Measurements from ENCODE around the gene UBXN4.
"Not testable (repeated sequence)": the region's sequence is repeated elsewhere in the genome, so short reads cannot be mapped to it uniquely, and the experiment has no call there.

Gene UBXN4

GRCh38 chr2:135709992-135710391 lies 31.7 kb upstream of the UBXN4 start:
- DNase-seq (ENCODE audit: low read depth): peak; percentile 25
- TF ChIP-seq CTCF (conservative IDR thresholded peaks at IDR 0.05; ENCODE audit: low read length): peak; percentile 98
- no peak overlapping the region for H3K4me3 ChIP-seq (ENCODE audit: low read length)

DNA sequence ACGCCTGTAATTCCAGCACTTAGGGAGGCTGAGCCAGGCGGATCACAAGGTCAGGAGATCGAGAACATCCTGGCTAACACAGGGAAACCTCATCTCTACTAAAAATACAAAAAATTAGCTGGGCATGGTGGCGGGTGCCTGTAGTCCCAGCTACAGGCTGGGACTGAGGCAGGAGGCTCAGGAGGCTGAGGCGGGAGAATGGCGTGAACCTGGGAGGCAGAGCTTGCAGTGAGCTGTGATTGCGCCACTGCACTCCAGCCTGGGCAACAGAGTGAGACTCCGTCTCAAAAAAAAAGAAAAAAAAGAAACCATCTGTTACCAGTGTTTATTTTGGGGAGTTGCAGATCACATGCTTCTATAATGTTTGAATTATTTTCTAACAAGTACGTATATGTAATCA lies 26.6 kb upstream of the UBXN4 start:
- not testable (repeated sequence) for H3K4me3 ChIP-seq (ENCODE audit: low read length); DNase-seq (ENCODE audit: low read depth)

- no peak overlapping the region for H3K4me3 ChIP-seq (ENCODE audit: low read length)
- DNase-seq (ENCODE audit: low read depth): no peak
- TF ChIP-seq CTCF (conservative IDR thresholded peaks at IDR 0.05; ENCODE audit: low read length): no peak
Observed at GRCh38 chr2:135728064-135728743, 13.5 kb upstream of the UBXN4 start.

DNA sequence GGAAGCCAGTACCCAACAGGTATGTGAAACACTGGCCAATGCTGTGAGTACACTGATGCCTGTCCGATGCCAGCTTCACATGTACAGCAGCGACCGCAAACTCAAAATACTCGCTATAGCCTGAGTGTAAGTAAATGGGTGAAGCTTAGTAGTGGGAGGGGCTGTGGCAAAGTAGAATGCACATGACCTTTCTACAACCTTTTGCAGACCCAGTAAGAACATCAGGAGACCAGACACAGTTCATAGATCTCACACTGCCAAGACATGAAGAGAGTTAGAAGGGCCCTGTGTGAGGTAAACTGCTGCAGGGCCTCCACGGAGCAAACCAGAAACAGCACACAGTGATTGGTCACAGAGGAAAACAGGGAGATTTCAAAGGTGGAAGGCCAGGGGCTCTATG lies 9.1 kb upstream of the UBXN4 start:
- no peak overlapping the region for H3K4me3 ChIP-seq (ENCODE audit: low read length)
- no peak for DNase-seq (ENCODE audit: low read depth)
- no peak for TF ChIP-seq CTCF (conservative IDR thresholded peaks at IDR 0.05; ENCODE audit: low read length)

GRCh38 chr2:135733045-135733444 lies 8.6 kb upstream of the UBXN4 start:
- no peak for DNase-seq (ENCODE audit: low read depth)
- TF ChIP-seq CTCF (conservative IDR thresholded peaks at IDR 0.05; ENCODE audit: low read length): no peak
- H3K4me3 ChIP-seq (ENCODE audit: low read length): no peak overlapping the region

DNA sequence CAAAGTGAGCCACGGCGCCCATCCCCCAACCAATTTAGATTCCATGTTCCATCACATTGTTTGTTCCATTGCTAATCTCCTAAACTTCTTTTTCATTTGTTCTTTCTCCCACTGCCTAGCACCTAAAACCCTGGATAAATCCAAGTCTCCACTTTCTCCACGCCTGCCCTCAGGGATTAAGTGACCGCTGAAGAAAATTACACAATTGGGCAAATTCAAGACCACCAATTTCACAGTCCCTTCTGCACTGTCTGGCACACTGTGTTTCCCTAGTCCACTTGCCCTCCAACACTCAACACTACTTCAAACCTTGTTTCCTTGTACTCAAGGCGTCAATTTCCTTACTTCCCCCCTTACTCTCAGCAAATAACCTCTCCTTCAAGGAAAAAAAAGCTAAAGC lies 5.1 kb upstream of the UBXN4 start:
- TF ChIP-seq CTCF (conservative IDR thresholded peaks at IDR 0.05; ENCODE audit: low read length): no peak
- no peak for DNase-seq (ENCODE audit: low read depth)
- H3K4me3 ChIP-seq (ENCODE audit: low read length): no peak overlapping the region

DNA sequence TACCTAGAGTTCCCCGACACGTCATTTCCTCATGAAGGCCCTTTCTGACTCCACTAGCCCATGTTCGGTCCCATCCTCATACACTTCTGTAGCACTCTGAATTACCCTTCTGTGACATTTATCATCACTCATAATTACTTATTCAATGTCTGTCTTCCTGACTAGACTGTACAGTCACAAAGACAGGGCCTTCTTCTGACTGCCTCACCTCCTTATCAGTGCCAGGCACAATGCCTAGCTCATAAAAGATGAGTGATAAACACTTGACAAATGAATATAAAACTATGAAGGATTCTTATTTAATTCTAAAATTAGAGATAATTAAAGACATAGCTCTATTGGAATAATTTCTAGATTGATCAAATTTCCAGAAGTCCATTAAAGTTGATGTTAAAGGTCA lies 1.4 kb upstream of the UBXN4 start:
- DNase-seq (ENCODE audit: low read depth): no peak
- TF ChIP-seq CTCF (conservative IDR thresholded peaks at IDR 0.05; ENCODE audit: low read length): no peak
- no peak overlapping the region for H3K4me3 ChIP-seq (ENCODE audit: low read length)

GRCh38 chr2:135741043-135741394 lies 636 bp upstream of the UBXN4 start:
- no peak for TF ChIP-seq CTCF (conservative IDR thresholded peaks at IDR 0.05; ENCODE audit: low read length)
- no peak for DNase-seq (ENCODE audit: low read depth)
- no peak overlapping the region for H3K4me3 ChIP-seq (ENCODE audit: low read length)

All from AG10803 (cell line).